ENCODE measurements around the gene HNRNPA3. TPM values are rescaled to one million over a fixed set of nuclear protein-coding genes. Genes with fewer than 3 reads are reported as not detected.

HNRNPA3 gene
- total RNA-seq, 2 experiments from 2014 or later: 292 to 308 TPM

GRCh38 chr2:177252808-177253531 is 40.4 kb downstream of the HNRNPA3 start:
- no peak for ATAC-seq
- peak overlapping the region; percentile 0 for H3K4me3 Mint-ChIP-seq
- DNase-seq: no peak
- intact Hi-C loops (cut with micrococcal nuclease): no loop called here
- ChIA-PET CTCF (interaction anchor here (1.0 to 4.1 kb wide), 4 partner anchors 11 to 139 kb away, joined by 3 to 41 read pairs (median 4); partner anchors contain the start of gene NFE2L2), POLR2A (interaction anchor here (0.9 to 7.4 kb wide), 8 partner anchors 8 to 40 kb away, joined by 3 to 103 read pairs (median 4); partner anchors contain the start of genes HNRNPA3 and NFE2L2)
- H3K9me3 Mint-ChIP-seq: peaks cover 2% of the 10 kb centered on the region
- H3K4me1 Mint-ChIP-seq (ENCODE audit: low read depth): peaks cover 85% of the 10 kb centered on the region
- H3K27ac Mint-ChIP-seq: peak overlapping the region; percentile 87
- no peaks in the 10 kb centered on the region for H3K27me3 Mint-ChIP-seq
- H3K36me3 Mint-ChIP-seq (ENCODE audit: low read depth): peaks cover 65% of the 10 kb centered on the region
- no peak for TF ChIP-seq CTCF (IDR thresholded peaks at IDR 0.05)

GRCh38 chr2:177253704-177254103 is 41.1 kb downstream of the HNRNPA3 start:
- intact Hi-C loops (cut with micrococcal nuclease): no loop called here
- Mint-ChIP-seq H3K4me3 (no peak overlapping the region), H3K9me3 (peaks cover 6% of the 10 kb centered on the region), H3K27me3 (no peaks in the 10 kb centered on the region), H3K4me1 (ENCODE audit: low read depth) (peaks cover 88% of the 10 kb centered on the region), H3K27ac (peak overlapping the region; percentile 71), H3K36me3 (ENCODE audit: low read depth) (peaks cover 72% of the 10 kb centered on the region)
- ChIA-PET POLR2A (interaction anchor here (1.2 to 7.4 kb wide), 4 partner anchors 12 to 38 kb away, joined by 4 to 103 read pairs (median 4); partner anchors contain the start of gene NFE2L2), CTCF (interaction anchor here (1.8 to 4.1 kb wide), 3 partner anchors 10 to 88 kb away, joined by 8 to 41 read pairs (median 15); partner anchors contain the start of gene NFE2L2)
- DNase-seq (no peak), ATAC-seq (no peak)
- no peak for TF ChIP-seq CTCF (IDR thresholded peaks at IDR 0.05)

- Mint-ChIP-seq H3K4me3 (no peak overlapping the region), H3K4me1 (ENCODE audit: low read depth) (peaks cover 93% of the 10 kb centered on the region), H3K27ac (peak overlapping the region; percentile 71), H3K27me3 (no peaks in the 10 kb centered on the region), H3K9me3 (peaks cover 6% of the 10 kb centered on the region), H3K36me3 (ENCODE audit: low read depth) (peaks cover 78% of the 10 kb centered on the region)
- CTCF ChIA-PET: interaction anchor here (0.6 to 4.1 kb wide), 11 partner anchors 9 to 158 kb away, joined by 3 to 41 read pairs (median 4); partner anchors contain the start of gene NFE2L2
- DNase-seq (peak; percentile 41), ATAC-seq (no peak)
- POLR2A ChIA-PET: interaction anchor here (0.8 to 7.4 kb wide), 8 partner anchors 11 to 39 kb away, joined by 3 to 103 read pairs (median 3); partner anchors contain the start of gene NFE2L2
- peak; percentile 49 for TF ChIP-seq CTCF (IDR thresholded peaks at IDR 0.05)
- intact Hi-C loops (cut with micrococcal nuclease): loop anchor here (5.0 kb wide), 1 partner anchor 87 kb away; no protein-coding TSS in a partner anchor
Measured at GRCh38 chr2:177254433-177255226, 42.0 kb downstream of the HNRNPA3 start.

GRCh38 chr2:177255227-177255601 is 42.6 kb downstream of the HNRNPA3 start:
- no peak for TF ChIP-seq CTCF (IDR thresholded peaks at IDR 0.05)
- intact Hi-C loops (cut with micrococcal nuclease): loop anchor here (5.0 kb wide), 1 partner anchor 88 kb away; no protein-coding TSS in a partner anchor
- Mint-ChIP-seq H3K4me3 (no peak overlapping the region), H3K27me3 (no peaks in the 10 kb centered on the region), H3K4me1 (ENCODE audit: low read depth) (peaks cover 91% of the 10 kb centered on the region), H3K9me3 (peaks cover 6% of the 10 kb centered on the region), H3K27ac (peak overlapping the region; percentile 47), H3K36me3 (ENCODE audit: low read depth) (peaks cover 81% of the 10 kb centered on the region)
- CTCF ChIA-PET: interaction anchor here (0.6 to 4.1 kb wide), 10 partner anchors 9 to 158 kb away, joined by 3 to 41 read pairs (median 4); partner anchors contain the start of gene NFE2L2
- POLR2A ChIA-PET: interaction anchor here (0.8 to 7.4 kb wide), 8 partner anchors 10 to 40 kb away, joined by 3 to 103 read pairs (median 3); partner anchors contain the start of gene NFE2L2
- DNase-seq: no peak
- ATAC-seq: no peak

All from activated CD8-positive, alpha-beta T cell treated with anti-CD3 and anti-CD28 coated beads for 36 hours (primary cell).